ENCODE data around the gene ATXN1.

ATXN1 gene

DNA sequence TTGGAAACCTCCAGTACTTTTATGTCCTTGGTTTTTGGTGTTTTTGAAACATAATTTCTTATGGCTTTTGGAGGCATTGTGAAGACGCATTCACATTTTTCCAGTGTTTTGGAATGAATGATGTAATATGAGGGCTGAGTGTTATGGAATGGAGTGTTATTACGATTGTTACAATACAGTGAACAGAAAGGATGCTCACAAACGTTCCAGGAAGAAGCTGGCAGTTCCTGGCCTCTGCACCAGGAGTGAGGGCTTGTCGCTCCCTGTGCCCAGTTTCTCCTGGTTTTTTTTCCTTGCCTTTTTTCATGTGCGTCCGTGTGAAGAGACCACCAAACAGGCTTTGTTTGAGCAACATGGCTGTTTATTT lies 502.6 kb downstream of the ATXN1 start:
- TF ChIP-seq, protein P1, sequence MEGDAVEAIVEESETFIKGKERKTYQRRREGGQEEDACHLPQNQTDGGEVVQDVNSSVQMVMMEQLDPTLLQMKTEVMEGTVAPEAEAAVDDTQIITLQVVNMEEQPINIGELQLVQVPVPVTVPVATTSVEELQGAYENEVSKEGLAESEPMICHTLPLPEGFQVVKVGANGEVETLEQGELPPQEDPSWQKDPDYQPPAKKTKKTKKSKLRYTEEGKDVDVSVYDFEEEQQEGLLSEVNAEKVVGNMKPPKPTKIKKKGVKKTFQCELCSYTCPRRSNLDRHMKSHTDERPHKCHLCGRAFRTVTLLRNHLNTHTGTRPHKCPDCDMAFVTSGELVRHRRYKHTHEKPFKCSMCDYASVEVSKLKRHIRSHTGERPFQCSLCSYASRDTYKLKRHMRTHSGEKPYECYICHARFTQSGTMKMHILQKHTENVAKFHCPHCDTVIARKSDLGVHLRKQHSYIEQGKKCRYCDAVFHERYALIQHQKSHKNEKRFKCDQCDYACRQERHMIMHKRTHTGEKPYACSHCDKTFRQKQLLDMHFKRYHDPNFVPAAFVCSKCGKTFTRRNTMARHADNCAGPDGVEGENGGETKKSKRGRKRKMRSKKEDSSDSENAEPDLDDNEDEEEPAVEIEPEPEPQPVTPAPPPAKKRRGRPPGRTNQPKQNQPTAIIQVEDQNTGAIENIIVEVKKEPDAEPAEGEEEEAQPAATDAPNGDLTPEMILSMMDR (IDR thresholded peaks at IDR 0.05; ENCODE audit: low read depth, low read length) = no peak
- no peak for TF ChIP-seq EZH2phosphoT487 (IDR thresholded peaks at IDR 0.05; ENCODE audit: low read depth)

DNA sequence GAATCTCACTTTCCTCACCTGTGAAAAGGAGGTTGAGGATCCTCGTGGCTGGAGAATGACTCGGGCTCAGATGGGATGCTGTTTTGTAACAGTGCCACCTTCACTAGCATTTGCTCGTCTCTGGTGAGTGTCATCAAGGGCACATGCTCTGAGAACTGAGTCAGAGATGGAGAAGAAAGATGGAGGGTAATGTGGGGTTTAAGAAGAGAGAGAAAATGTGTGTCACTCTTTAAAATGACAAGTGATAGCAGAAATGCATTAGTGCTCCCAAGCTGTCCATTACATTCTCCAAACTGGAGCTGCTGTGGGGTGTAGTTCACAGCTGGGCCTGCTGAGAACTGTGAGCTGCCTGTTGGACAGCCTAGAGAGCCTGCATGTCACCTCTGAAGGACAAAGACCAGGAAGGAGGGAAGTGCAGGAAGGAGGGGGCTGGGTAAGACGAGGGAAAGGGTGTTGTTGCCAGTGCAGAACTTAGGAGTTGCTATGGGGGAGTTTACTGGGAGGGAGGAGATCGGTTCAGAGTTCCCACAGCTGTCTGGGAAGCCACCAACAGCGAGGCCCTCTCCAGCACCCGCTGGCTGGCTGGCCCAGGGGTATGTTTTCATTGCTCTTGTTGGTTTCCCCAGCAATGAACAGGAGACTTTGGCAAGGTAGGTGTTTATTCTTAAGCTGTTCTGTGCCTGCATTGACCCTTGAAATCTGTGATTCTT lies 503.1 kb downstream of the ATXN1 start:
- TF ChIP-seq, protein P1 (IDR thresholded peaks at IDR 0.05; ENCODE audit: low read depth, low read length) = no peak
- TF ChIP-seq EZH2phosphoT487 (IDR thresholded peaks at IDR 0.05; ENCODE audit: low read depth) = no peak
- Histone ChIP-seq H3K27me3 (ENCODE audit: low read depth, low read length) (peaks cover 9% of the 10 kb centered on the region; the same call in 1 of the 2 replicates), H3K79me2 (ENCODE audit: low read length) (no peaks in the 10 kb centered on the region), H2AFZ (ENCODE audit: low read depth, low read length) (no peak overlapping the region), H3K4me1 (ENCODE audit: low read length) (no peaks in the 10 kb centered on the region), H3K4me3 (ENCODE audit: low read length) (no peak overlapping the region), H3K9me3 (ENCODE audit: insufficient read depth, low read length) (no peaks in the 10 kb centered on the region), H3K27ac (ENCODE audit: low read length) (no peak overlapping the region), H4K20me1 (ENCODE audit: insufficient read depth, low read length) (no peaks in the 10 kb centered on the region), H3K4me2 (ENCODE audit: low read length) (no peak overlapping the region), H3K36me3 (replicated peaks; ENCODE audit: low read depth, low read length) (no peaks in the 10 kb centered on the region), H3K9ac (ENCODE audit: low read length) (no peak overlapping the region)

More for the DNA sequence above, 502.6 kb downstream of the ATXN1 start:
- Histone ChIP-seq H3K27ac (ENCODE audit: low read length) (no peak overlapping the region), H3K4me2 (ENCODE audit: low read length) (no peak overlapping the region), H4K20me1 (ENCODE audit: insufficient read depth, low read length) (no peaks in the 10 kb centered on the region), H3K4me3 (ENCODE audit: low read length) (no peak overlapping the region), H2AFZ (ENCODE audit: low read depth, low read length) (no peak overlapping the region), H3K79me2 (ENCODE audit: low read length) (no peaks in the 10 kb centered on the region), H3K27me3 (ENCODE audit: low read depth, low read length) (peaks cover 9% of the 10 kb centered on the region; the same call in 1 of the 2 replicates), H3K36me3 (replicated peaks; ENCODE audit: low read depth, low read length) (no peaks in the 10 kb centered on the region), H3K9me3 (ENCODE audit: insufficient read depth, low read length) (no peaks in the 10 kb centered on the region), H3K9ac (ENCODE audit: low read length) (no peak overlapping the region), H3K4me1 (ENCODE audit: low read length) (no peaks in the 10 kb centered on the region)

DNA sequence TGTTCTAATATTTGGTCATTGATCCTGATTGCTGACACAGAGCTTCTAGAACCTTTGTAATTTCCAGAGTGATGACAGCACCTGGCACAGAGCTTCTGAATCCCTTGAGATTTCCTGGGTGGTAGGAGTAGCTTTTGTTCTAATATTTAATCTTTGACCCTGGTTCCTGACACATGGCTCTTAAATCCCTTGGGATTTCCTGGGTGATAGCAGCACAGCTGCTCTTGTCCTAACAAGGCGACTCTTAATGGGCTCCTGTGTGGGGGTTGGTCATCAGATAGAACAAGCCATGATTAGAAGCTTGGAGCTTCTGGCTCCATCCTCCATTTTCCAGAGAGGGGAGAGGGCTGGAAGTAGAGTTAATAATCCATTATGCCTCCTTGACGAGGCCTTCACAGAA lies 504.5 kb downstream of the ATXN1 start:
- H3K27me3 ChIP-seq (ENCODE audit: low read depth, low read length) = peaks cover 9% of the 10 kb centered on the region; the same call in 1 of the 2 replicates
- no peak overlapping the region for H3K9ac ChIP-seq (ENCODE audit: low read length)
- H3K27ac ChIP-seq (ENCODE audit: low read length) = no peak overlapping the region
- H4K20me1 ChIP-seq (ENCODE audit: insufficient read depth, low read length) = no peaks in the 10 kb centered on the region
- no peak overlapping the region for H3K4me2 ChIP-seq (ENCODE audit: low read length)
- H3K4me1 ChIP-seq (ENCODE audit: low read length) = no peaks in the 10 kb centered on the region
- TF ChIP-seq EZH2phosphoT487 (IDR thresholded peaks at IDR 0.05; ENCODE audit: low read depth) = no peak
- TF ChIP-seq, protein P1 (IDR thresholded peaks at IDR 0.05; ENCODE audit: low read depth, low read length) = no peak
- H3K36me3 ChIP-seq (replicated peaks; ENCODE audit: low read depth, low read length) = no peaks in the 10 kb centered on the region
- no peak overlapping the region for H2AFZ ChIP-seq (ENCODE audit: low read depth, low read length)
- H3K9me3 ChIP-seq (ENCODE audit: insufficient read depth, low read length) = no peaks in the 10 kb centered on the region
- H3K4me3 ChIP-seq (ENCODE audit: low read length) = no peak overlapping the region
- no peaks in the 10 kb centered on the region for H3K79me2 ChIP-seq (ENCODE audit: low read length)

DNA sequence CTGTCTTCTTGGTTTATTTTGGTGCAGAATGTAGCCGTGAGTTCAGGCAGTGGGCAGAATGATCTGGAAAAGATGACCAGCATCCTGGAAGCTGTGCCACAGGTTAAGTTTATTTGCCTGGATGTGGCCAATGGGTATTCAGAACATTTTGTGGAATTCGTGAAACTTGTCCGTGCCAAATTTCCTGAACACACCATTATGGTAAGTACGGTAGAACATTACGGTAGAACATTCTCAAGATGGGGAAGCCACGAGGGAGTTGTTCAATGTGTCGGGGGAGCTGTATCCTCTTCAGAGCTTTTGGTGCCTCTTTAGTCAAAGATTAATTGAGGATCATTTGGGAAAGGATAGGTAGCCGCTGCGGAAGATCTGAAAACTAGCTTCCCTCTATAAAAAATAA lies 506.7 kb downstream of the ATXN1 start:
- Histone ChIP-seq H3K9ac (ENCODE audit: low read length) (no peak overlapping the region), H3K4me1 (ENCODE audit: low read length) (no peaks in the 10 kb centered on the region), H2AFZ (ENCODE audit: low read depth, low read length) (no peak overlapping the region), H3K4me3 (ENCODE audit: low read length) (no peak overlapping the region), H3K27ac (ENCODE audit: low read length) (no peak overlapping the region), H4K20me1 (ENCODE audit: insufficient read depth, low read length) (no peaks in the 10 kb centered on the region), H3K9me3 (ENCODE audit: insufficient read depth, low read length) (no peaks in the 10 kb centered on the region), H3K79me2 (ENCODE audit: low read length) (no peaks in the 10 kb centered on the region), H3K4me2 (ENCODE audit: low read length) (no peak overlapping the region), H3K36me3 (replicated peaks; ENCODE audit: low read depth, low read length) (no peaks in the 10 kb centered on the region), H3K27me3 (ENCODE audit: low read depth, low read length) (peaks cover 9% of the 10 kb centered on the region; the same call in 1 of the 2 replicates)
- TF ChIP-seq EZH2phosphoT487 (IDR thresholded peaks at IDR 0.05; ENCODE audit: low read depth) = no peak
- TF ChIP-seq, protein P1 (IDR thresholded peaks at IDR 0.05; ENCODE audit: low read depth, low read length) = no peak
